HG02763 (cell line): ENCODE results near the gene PTCD2.
"Not testable (repeated sequence)": the region's sequence is repeated elsewhere in the genome, so short reads cannot be mapped to it uniquely, and the experiment has no call there.

Experiments used
- ATAC-seq: cut with Tn5 transposase; IDR thresholded peaks from one replicate; pipeline ENCODE4 v1.9.1; 2021; ENCODE audit warnings: mild to moderate bottlenecking, moderate library complexity; ENCODE audit not compliant: unreplicated experiment

Gene PTCD2

DNA sequence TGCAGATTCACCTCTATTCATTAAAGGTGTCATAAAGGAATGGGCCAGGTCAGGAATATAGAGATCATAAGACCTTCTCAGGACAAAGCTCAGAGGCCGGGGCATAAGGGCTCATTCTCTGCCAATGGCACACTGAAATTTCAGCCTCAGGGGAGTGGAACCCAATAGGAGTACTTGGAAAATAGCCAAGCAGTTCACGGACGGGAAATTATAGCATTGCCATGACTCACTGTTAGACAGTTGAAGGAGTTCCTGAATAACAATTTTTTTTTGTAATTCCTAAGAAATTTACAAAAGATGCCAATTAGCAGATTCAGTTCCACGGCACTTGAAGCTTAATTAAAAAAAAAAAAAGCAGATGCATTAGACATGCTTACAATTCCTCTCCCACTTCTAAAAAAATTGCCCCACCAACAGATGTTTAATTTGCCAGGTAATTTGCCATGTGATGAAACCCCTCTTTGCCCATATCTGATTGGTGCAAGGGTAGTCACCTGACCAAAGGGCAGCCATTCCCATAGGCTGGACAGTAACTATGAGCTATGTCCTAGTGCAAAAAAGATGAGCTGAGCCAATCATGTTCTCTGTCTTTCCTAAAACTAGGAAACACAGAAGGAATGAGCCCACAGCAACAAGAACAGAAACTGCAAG lies 58.6 kb downstream of the PTCD2 start:
- no peak for ATAC-seq

DNA sequence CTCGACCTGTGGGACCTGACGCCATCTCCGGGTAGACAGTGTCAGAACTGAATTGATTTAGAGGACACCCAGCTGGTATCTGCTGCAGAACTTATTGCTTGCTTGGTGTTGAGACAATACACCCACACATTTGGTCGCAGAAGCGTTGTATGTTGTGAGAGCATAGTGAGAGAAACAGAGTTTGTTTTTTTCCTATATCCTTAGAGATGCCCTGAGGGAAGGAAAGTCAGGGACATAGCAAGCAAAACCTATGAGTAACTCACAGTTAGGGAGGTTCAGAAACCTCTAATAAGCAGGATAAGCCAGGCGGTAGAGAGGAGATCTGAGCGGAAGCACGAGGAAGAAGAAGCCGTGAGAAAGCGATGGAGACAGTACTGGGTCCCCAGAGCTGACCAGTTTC lies 59.8 kb downstream of the PTCD2 start:
- no peak for ATAC-seq

DNA sequence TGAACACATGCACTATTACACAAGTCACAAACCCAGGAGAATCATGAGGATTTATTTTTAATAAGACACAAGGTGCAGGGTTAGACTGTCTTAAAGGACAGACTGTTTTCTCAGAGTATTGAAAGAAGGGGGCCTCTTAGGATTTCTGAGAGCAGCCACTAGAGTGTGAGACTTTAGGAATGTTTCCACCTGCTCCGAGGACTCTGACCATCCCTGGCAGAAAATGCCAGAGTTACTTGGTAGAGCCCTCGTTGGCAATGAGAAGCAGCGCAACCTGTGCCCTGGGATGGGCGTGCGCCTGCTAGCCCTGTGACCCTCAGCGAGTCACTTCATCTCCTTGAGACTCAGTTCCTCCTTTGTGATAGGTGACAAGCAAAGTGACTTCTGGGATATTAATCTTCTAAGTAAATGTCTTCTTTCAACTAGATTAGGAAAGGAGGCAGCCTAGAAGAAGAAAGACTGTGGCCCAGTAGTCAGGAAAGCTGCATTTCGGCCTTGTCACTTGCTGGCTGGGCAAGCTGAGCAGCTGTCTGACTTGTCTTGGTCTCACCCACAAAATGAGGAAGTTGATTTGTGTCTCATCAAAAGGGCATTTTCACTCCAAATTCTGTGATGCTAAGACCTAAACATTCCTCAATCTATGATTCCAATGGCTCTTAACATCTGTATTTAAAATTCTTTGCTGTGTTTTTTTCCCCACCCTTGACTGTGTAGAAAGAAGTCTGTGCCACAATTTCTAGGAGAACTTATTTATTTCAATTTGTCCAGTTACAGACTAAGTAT lies 60.5 kb downstream of the PTCD2 start:
- no peak for ATAC-seq

DNA sequence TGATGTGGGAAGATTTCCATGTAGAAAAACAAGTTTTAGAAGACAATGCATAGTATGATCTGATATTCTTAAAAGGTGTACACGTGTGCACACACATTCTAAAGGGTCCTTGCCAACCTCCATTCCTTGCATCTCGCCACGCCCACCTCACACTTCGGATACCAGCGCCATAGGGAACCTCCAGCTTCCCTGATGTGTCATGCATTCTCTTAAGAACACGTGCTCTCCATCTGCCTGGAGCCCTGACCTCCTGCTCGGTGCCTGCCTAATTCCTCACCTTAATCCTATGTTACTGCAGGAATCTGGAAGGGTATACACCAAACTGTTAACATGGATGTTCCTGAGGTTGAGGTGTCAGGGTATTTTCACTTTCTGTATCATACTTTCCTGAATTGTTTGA lies 63.1 kb downstream of the PTCD2 start:
- no peak for ATAC-seq

DNA sequence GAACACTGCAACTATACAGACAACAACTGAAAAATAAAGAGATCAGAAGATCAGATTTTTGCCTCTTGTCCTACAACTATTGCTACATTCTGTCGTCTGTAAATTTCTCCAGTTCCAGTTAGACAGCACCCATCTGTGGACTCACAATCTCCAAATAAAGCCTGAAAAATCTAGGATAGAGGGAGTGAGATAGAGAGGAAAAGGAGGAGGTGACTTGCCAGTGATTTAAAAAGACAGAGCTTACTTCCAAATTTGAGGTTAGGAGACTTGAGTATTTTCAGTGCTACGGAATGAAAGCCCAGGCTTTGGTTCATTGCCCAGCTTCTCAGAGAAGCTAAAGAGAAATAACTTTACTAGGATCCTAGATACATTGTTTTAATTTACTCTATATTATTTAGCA lies 63.6 kb downstream of the PTCD2 start:
- no peak for ATAC-seq

DNA sequence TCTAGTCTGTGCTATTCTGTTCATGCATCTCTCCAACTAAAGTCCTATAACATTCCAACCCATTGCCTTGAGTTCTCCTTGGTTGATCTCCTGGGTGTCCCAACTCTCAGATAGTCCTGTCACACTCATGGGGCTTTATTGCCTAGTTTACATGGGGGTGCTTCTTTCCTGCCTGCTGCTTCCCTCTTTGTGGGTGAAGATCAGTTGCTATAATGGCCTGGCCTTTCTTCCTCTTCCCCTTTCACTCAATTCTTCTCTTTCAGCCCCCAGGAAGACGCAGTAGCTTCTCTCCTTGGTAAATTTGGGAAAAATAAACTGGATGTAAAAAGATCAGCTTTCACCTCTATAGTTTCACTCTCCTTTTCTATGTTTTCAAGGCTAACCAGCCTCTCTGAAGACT lies 66.5 kb downstream of the PTCD2 start:
- no peak for ATAC-seq

DNA sequence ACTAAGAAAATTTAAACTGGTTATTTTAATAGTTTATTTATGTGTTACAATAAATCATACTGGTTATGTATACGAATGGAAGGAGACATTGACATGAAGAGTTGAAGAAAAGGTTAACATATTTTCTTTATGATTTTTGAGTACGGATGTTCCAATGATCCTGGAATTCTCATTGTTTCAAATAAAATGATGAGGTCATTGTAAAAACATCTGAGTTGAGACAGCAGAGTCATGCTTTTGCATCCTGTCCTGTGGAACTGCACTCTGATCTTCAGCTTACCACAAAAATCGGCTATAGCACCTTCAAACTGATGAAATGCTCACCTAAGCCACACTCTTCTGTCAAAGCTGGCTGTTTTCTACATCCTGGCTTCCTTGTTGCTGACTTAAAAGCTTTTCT lies 67.8 kb downstream of the PTCD2 start:
- ATAC-seq = no peak

DNA sequence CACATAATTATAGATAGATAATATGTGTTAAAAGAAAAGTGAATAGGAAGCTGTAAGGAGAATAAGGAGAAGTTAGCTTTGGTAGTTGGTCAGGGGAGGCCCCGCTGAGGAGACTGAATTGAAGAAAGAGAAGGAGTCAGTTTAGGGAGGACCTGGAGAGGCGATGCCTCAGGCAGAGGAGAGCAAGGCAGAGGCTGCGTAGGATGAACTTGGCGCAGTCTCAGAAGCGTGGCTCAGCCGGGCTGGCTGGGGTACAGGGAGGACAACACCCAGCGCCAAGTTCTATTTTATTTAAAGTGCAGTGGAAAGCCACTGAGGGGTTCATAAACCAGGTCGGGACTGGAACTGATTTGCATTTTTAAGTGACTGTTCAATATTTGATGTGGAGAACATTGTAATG lies 68.5 kb downstream of the PTCD2 start:
- ATAC-seq = no peak

DNA sequence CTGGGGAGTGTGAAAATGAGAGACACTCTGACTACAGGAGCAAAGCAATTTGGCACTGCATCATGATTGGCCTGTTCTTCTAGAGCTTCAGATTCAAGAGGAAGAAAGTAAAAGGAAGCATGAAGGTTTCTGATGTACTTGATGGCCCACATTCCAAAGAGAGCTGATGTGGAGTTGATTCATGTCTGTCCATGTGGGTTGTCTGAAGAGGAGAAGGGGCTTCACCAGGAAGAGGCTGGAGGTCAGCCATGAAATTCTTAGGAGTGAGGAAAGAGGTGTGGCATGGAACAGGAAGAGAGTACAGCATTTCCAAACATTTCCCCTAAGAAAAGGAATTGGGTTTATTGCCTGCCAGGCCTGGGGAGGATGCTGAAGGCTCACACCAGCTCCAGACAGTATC lies 70.7 kb downstream of the PTCD2 start:
- ATAC-seq = no peak

DNA sequence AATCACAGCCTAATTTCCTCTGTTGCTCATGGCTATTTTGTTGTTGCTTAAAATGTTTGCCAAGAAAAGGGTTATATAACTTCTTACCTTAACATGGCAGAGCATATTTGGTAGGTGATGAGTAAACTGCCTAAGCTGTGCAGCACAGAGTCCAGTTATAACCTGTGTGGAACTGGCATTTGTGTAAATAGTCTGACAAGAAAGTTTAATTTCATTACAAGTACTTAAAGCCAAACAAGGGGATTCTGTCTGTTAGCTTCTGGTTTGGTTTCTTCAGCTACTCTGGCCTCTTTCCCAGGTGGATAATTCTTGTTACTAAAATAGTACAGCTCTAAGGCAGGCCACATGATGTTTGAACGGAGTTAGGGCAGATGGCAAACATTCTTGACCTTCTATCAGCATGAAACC lies 72.2 kb downstream of the PTCD2 start:
- ATAC-seq = no peak

DNA sequence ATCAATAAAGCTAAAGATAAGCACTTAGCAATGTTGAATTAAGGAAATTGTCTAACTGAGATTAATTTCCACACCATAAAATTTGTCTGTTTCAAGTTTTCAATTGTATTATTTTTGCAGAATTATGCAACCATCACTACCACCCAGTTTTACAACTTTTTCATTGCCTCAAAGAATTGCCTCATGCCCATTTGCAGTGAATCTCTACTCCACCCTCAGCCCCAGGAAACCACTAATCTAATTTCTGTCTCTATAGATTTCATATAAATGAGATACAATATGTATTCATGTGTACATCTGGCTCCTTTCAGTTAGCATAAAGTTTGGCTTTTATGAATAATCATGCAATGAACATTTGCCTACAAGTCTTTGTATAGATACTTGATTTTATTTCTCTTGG lies 72.9 kb downstream of the PTCD2 start:
- ATAC-seq = no peak

DNA sequence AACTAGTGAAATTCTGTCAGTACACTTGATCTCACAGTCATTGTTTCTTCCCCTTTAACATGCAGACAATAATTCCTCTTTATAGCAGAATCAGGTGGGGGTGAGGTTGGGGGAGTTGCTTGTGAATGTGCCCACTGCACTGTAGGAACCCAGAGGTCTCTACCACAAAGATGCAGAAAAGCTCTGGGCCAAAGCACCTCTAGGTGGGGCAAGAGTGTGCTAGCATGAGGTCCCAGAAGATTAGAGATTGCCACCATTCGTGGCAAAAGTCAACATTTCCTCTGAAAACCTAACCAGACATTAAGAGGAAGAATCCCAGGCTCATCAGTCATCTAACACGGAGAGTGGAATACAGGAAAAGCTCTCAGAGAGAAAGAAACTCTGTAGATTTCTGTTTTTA lies 74.5 kb downstream of the PTCD2 start:
- ATAC-seq = no peak

DNA sequence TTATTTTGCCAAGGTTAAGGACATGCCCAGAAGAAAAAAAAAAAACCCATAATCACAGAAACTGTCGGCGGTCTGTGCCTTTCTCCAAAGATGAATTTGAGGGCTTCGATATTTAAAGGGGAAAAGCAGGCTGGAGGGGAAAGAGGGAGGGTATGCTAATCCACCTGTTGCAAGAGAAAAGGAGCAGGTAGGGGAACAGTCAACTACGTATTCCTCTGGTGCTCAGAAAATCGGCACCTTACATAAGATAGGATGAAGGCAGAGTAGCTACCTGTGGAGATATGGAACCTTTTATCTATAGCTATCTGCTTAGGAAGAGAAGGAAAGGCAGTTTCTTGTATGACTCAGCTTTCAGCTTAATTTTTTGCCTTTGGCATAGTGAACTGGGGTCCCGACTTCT lies 77.7 kb downstream of the PTCD2 start:
- ATAC-seq = no peak

DNA sequence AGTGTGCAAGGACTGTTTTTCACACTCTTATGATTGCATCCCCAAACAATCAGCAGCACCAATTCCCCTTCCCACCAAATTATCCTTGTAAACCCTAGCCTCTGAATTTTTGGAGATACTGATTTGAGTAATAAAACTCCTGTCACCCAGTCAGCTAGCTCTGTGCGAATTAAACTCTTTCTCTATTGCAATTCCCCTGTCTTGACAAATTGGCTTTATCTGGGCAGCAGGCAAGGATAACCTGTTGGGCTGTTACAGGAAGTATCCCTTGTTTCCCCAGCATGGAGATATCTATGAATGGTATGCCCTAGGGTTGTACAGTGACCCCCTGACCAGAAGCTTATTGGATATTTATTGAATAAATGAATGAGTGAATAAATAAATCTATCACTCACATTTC lies 80.8 kb downstream of the PTCD2 start:
- ATAC-seq = no peak

DNA sequence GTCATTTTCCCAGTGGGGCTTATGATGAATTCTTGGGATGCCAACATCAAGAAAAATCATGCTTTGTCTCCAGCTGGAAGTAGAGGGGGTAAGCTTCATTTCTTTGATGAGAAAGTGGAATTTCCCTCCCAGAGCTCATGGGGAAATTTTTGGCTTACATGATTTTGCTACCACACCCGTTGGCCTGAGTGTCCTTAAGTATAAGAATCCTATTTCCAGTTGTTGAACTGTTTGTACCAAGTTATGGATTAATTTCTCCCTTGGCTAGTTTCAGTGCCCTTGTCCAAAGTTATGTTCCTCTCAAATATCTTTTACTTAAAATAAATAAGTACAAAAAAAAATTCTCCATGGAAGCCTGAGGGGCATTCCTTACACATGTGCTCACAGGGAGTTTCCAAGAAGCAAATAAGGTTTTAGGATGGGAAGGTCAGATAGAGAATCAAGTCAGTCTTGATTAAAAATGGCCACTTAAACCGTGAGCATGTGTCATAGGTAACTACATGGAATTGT lies 82.3 kb downstream of the PTCD2 start:
- ATAC-seq = no peak

DNA sequence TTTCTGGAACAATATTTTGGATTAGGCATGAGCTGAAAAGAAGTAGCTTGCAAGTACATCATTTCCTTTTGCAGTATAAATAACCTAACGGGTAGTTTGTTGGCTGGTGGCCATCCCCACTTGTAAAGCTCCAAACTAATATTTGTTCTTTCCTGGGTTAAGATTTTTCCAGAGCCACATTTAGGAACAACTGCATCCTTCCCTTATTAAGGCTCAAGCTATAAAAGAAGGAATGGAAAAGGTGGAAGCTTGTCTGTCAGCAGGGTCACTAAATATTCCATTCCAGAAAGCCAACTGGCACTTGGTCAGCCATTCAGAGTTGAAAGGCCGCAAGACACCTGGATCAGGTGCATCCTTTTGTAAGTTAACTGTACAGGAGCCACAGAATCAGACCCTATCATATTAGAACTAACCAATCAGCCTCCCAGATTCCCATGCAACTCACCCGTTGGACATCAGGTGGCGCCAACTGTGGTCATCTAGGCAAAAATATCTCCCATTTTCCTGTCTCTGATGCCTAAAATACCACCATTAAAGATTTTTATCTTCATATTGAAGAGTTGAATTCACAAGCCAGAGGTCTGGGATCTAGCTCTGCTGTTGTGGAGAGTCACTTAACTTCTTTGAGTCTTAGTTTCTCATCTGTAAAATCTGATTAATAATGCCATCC lies 82.9 kb downstream of the PTCD2 start:
- ATAC-seq = no peak

DNA sequence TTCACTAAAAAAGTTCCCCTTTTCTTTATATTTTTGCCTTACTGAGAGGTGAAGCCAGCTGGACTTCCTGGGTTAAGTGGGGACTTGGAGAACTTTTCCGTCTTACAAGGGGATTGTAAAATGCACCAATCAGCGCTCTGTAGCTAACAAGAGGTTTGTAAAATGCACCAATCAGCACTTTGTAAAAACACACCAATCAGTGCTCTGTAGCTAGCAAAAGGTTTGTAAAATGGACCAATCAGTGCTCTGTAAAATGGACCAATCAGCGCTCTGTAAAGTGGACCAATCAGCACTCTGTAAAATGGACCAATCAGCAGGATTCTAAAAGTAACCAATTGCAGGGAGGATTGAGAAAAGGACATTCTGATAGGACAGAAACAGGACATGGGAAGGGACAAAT lies 84.6 kb downstream of the PTCD2 start:
- ATAC-seq = not testable (repeated sequence)

DNA sequence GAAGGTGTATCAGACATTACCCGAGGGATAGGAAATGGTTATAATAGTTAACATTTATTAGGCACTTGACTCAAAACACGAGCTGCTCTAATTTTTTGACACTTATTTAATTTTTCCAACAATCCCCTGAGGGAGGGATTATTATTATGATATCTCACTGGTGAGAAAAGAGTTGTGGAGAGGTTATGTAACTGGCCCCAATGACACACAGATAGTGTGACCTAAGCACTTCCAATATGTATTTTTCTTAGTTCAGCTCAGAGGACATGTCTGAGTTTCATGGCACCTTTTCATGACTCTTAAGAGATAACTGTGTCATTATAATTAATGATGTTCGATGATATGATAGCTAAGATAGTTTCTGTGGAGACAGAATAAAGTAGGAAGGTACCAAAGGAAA lies 86.9 kb downstream of the PTCD2 start:
- no peak for ATAC-seq

DNA sequence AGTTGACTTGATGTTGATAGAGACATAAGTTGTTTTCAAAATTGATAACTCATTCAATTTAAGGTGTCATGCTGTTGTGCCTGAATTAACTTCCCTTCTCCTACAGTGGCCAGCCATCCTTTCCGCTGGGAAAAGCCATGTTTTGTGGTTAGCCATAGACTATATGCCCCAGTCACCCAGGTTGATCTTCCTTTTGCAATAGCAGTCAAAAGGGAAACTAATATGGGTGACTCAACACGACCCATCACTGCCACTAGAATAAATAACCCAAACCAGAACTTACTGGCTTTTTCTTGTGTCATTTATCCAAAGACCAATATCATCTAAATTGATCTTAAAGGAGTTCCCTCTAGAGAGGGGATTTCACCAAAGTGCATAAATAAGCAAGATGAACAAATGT lies 87.4 kb downstream of the PTCD2 start:
- ATAC-seq = no peak

DNA sequence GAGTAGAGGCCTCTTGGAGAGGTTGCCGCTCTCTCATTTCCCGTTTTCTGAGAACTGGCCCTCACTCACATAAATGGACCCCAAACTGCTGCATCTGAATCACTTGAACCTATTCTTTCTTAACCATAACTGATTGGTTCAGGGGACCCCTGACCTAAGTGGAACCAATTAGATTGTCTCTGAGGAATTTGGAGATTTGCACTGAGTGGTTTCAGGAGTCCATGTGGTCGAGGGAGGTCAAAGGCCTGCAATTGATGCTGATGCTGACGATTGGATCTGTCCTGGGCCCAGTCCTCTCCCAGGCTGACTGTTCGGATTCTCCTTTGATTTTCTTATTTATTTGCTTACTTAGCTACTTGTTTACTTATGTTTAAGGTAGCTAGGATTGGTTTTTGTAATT lies 88.0 kb downstream of the PTCD2 start:
- no peak for ATAC-seq

DNA sequence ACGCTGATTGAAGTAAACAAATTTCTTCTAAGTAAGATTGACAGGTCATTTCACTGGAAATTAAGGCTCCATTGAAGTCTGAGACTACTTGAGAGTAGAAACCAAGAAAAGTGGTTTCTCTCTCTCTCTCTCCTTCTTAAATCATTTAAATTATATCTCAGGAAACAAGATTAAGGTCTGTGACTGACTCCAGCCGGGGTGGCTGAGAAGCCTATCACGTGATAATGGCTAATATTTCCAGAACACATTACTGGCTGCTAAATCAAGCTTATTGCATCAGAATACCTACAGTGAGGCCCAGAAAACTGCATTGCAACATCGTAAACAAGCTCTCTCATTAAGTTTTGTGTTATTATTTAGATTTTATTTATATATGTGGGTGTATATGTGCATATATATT lies 88.4 kb downstream of the PTCD2 start:
- ATAC-seq = no peak

DNA sequence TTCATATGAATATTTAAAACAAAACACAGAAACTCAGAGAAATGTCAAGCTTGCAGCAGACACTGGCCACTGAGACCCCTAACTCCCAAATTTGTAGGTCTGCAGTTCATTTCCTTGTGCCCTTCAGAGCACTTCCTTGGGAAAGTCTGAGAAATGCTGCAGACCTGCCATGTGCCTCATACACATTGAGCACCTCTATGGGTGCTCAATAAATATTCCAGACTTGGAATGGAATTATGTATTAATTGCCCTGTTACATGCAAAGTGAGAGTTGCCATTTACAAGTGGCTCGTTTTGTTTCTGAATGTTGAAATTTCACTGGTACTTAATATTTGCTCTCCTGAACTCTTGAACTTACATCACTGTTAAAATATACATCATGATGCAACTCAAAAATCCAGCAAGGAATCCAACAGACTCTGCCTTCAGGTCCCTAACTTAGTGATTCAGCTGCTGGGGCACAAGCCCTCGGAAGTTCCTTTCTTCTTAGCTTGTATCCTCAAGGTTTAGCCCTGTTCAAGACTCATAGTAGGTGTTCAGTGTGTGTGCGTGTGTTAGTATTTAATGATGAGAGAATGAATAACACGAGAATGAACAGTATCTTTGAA lies 90.6 kb downstream of the PTCD2 start:
- ATAC-seq = no peak
